ENCODE measurements around the gene PLXND1. TPM values are rescaled to one million over a fixed set of nuclear protein-coding genes. Genes with fewer than 3 reads are reported as not detected.
A peak's percentile ranks its signal among the peaks of the same experiment; 100 is the strongest.

Gene PLXND1
- total and polyA plus RNA-seq, 2 donors from 2014 or later, result 67.0 to 152 TPM

DNA sequence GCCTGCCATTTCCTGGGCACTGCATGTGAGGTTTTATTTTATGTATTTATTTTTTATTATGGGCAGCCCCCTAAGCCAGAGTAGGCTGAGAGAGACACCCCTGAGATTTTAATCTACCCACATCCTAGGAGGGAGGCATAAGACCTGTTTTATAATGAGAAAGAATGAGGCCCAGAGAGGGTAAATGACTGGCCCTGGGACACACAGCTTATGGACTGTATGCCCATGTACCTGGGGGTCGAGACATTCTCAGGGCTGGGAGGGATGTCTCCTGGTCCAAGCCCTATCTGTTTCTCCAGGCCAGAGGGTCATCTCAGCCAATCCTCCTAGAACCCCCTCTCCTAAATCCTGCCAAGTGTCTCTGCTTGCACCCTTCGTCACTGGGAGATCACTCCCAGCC, 6.1 kb downstream of the PLXND1 start:
- H3K4me3 ChIP-seq (ENCODE audit: low read length in 3 of 3), result no peak overlapping the region
- no peaks in the 10 kb centered on the region for H3K27me3 ChIP-seq (ENCODE audit: control insufficient read depth, insufficient read depth, low read length)
- TF ChIP-seq, protein P1, sequence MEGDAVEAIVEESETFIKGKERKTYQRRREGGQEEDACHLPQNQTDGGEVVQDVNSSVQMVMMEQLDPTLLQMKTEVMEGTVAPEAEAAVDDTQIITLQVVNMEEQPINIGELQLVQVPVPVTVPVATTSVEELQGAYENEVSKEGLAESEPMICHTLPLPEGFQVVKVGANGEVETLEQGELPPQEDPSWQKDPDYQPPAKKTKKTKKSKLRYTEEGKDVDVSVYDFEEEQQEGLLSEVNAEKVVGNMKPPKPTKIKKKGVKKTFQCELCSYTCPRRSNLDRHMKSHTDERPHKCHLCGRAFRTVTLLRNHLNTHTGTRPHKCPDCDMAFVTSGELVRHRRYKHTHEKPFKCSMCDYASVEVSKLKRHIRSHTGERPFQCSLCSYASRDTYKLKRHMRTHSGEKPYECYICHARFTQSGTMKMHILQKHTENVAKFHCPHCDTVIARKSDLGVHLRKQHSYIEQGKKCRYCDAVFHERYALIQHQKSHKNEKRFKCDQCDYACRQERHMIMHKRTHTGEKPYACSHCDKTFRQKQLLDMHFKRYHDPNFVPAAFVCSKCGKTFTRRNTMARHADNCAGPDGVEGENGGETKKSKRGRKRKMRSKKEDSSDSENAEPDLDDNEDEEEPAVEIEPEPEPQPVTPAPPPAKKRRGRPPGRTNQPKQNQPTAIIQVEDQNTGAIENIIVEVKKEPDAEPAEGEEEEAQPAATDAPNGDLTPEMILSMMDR (IDR thresholded peaks at IDR 0.05; ENCODE audit: borderline replicate concordance, extremely low read depth, insufficient read depth), result no peak
- no peaks in the 10 kb centered on the region for H3K36me3 ChIP-seq (ENCODE audit: control insufficient read depth in 2 of 3, insufficient read depth in 3 of 3, low read length in 3 of 3)
- H3K9ac ChIP-seq (ENCODE audit: low read length in 3 of 3), result no peak overlapping the region
- H3K9me3 ChIP-seq (ENCODE audit: control insufficient read depth in 2 of 3, insufficient read depth in 1 of 3, low read length in 3 of 3), result no peaks in the 10 kb centered on the region
- peak overlapping the region in 1 of 2 donors; percentile 63 for H3K27ac ChIP-seq (ENCODE audit: low read depth in 2 of 2, low read length in 2 of 2)
- no peak for DNase-seq
- intact Hi-C loops (cut with DNase I), result no loop called here
- H3K4me1 ChIP-seq (ENCODE audit: control insufficient read depth in 2 of 3, insufficient read depth in 2 of 3, low read depth in 1 of 3, low read length in 3 of 3), result peaks cover 0 to 63% (median 20%) of the 10 kb centered on the region in 3 donors
- FAIRE-seq, result no peak

DNA sequence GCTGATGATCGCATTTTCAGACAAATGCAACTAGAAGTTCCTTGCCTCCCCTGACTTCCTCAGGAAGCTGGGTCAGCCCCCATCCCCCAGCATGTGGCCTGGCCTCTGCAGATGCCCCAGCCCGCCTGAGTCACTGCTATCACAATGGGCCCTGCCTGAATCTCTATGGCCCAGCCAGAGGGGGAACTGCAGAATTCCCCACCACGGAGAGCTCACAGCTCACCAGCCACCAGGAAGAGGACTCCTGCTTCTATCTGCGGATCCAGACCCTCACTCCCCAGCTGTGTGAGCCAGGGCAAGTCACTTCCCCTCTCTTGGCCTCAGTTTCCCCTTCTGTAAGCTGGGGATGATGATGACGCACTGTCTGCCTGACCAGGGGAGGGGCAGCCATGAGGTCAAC, 6.9 kb downstream of the PLXND1 start:
- H3K9ac ChIP-seq (ENCODE audit: low read length in 3 of 3), result peak overlapping the region in 1 of 3 donors; percentile 12
- H3K9me3 ChIP-seq (ENCODE audit: control insufficient read depth in 2 of 3, insufficient read depth in 1 of 3, low read length in 3 of 3), result no peaks in the 10 kb centered on the region
- H3K4me3 ChIP-seq (ENCODE audit: low read length in 3 of 3), result no peak overlapping the region
- peak overlapping the region; percentile 63 to 91 for H3K27ac ChIP-seq (ENCODE audit: low read depth in 2 of 2, low read length in 2 of 2)
- FAIRE-seq, result no peak
- intact Hi-C loops (cut with DNase I), result no loop called here
- DNase-seq, result peak in 2 of 5 donors; percentile 52 to 62
- TF ChIP-seq, protein P1 (IDR thresholded peaks at IDR 0.05; ENCODE audit: borderline replicate concordance, extremely low read depth, insufficient read depth), result no peak
- peaks cover 0 to 65% (median 26%) of the 10 kb centered on the region in 3 donors for H3K4me1 ChIP-seq (ENCODE audit: control insufficient read depth in 2 of 3, insufficient read depth in 2 of 3, low read depth in 1 of 3, low read length in 3 of 3)
- no peaks in the 10 kb centered on the region for H3K27me3 ChIP-seq (ENCODE audit: control insufficient read depth, insufficient read depth, low read length)
- no peaks in the 10 kb centered on the region for H3K36me3 ChIP-seq (ENCODE audit: control insufficient read depth in 2 of 3, insufficient read depth in 3 of 3, low read length in 3 of 3)

DNA sequence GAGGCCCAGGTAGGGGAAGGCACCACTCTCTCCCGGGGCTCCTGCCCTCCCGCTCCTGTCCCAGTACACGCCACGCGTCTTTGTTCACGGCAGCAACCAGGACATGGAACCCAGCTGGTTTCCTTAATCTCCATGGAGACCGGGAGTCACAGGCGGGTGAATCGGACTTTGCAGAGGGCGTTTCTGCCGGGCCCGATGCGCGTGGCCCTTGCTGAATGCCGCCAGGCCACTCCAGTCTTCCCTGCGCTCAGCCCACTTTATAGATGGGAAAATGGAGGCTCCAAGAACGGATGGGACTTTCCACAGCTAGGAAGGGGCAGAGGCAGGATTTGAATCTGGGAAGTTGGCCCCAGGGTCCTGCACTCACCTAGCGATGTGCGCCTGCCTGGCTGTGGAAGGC, 7.4 kb downstream of the PLXND1 start:
- Histone ChIP-seq H3K9ac (ENCODE audit: low read length in 3 of 3) (peak overlapping the region in 1 of 3 donors; percentile 19), H3K27ac (ENCODE audit: low read depth in 2 of 2, low read length in 2 of 2) (peak overlapping the region; percentile 72 to 91), H3K4me3 (ENCODE audit: low read length in 3 of 3) (no peak overlapping the region), H3K27me3 (ENCODE audit: control insufficient read depth, insufficient read depth, low read length) (no peaks in the 10 kb centered on the region), H3K4me1 (ENCODE audit: control insufficient read depth in 2 of 3, insufficient read depth in 2 of 3, low read depth in 1 of 3, low read length in 3 of 3) (peaks cover 0 to 66% (median 27%) of the 10 kb centered on the region in 3 donors), H3K9me3 (ENCODE audit: control insufficient read depth in 2 of 3, insufficient read depth in 1 of 3, low read length in 3 of 3) (no peaks in the 10 kb centered on the region), H3K36me3 (ENCODE audit: control insufficient read depth in 2 of 3, insufficient read depth in 3 of 3, low read length in 3 of 3) (no peaks in the 10 kb centered on the region)
- TF ChIP-seq, protein P1 (IDR thresholded peaks at IDR 0.05; ENCODE audit: borderline replicate concordance, extremely low read depth, insufficient read depth), result no peak
- intact Hi-C loops (cut with DNase I), result no loop called here
- FAIRE-seq, result no peak
- DNase-seq, result peak in 1 of 5 donors; percentile 42

DNA sequence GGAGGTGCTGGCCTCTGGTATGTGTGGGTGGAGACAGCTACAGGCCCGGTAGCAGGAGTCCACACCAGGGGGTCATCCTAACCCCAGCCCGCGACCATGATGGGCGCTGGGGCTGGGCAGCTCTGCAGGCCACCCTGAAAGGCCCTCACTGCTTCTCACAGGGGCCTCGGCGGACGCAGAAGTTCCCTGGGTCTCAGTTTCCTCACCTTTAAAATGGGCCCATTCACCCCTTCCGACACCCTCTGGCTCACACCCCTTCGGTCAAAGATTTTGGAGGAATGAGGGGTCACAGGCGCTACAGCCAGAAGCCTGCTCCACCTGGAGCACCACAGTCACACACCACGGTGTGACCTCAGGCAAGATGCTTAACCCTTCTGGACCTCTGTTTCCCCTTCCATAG, 8.0 kb downstream of the PLXND1 start:
- Histone ChIP-seq H3K36me3 (ENCODE audit: control insufficient read depth in 2 of 3, insufficient read depth in 3 of 3, low read length in 3 of 3) (no peaks in the 10 kb centered on the region), H3K9ac (ENCODE audit: low read length in 3 of 3) (peak overlapping the region in 1 of 3 donors; percentile 19), H3K4me1 (ENCODE audit: control insufficient read depth in 2 of 3, insufficient read depth in 2 of 3, low read depth in 1 of 3, low read length in 3 of 3) (peaks cover under 1 to 72% (median 33%) of the 10 kb centered on the region in 3 donors), H3K27me3 (ENCODE audit: control insufficient read depth, insufficient read depth, low read length) (no peaks in the 10 kb centered on the region), H3K4me3 (ENCODE audit: low read length in 3 of 3) (no peak overlapping the region), H3K27ac (ENCODE audit: low read depth in 2 of 2, low read length in 2 of 2) (peak overlapping the region; percentile 72 to 91), H3K9me3 (ENCODE audit: control insufficient read depth in 2 of 3, insufficient read depth in 1 of 3, low read length in 3 of 3) (no peaks in the 10 kb centered on the region)
- FAIRE-seq (no peak), DNase-seq (no peak)
- intact Hi-C loops (cut with DNase I), result no loop called here
- TF ChIP-seq, protein P1 (IDR thresholded peaks at IDR 0.05; ENCODE audit: borderline replicate concordance, extremely low read depth, insufficient read depth), result no peak

Data from kidney (tissue), 14 donors.